Erythroblast (primary cell): ENCODE data around the gene LIX1.

Source experiments
- DNase-seq, 2 experiments: peaks; one replicate each; lab custom pipeline; 2025; lab: John Stamatoyannopoulos, UW
- GATA1 ChIP-seq: IDR thresholded peaks from 2 replicates; pipeline ENCODE4 v1.6.1; 2011; ENCODE audit warnings: low read depth, mild to moderate bottlenecking, control low read depth, low read length, moderate library complexity
- POLR2A ChIP-seq: IDR thresholded peaks from 2 replicates; pipeline ENCODE4 v1.6.1; 2011; ENCODE audit warnings: mild to moderate bottlenecking, low read length

Gene LIX1

GRCh38 chr5:97131139-97131710, 11.2 kb downstream of the LIX1 start:
- no peak for TF ChIP-seq GATA1
- no peak for TF ChIP-seq POLR2A
- no peak for DNase-seq

GRCh38 chr5:97127727-97128126, 14.7 kb downstream of the LIX1 start:
- TF ChIP-seq GATA1 (no peak), POLR2A (no peak)
- no peak for DNase-seq

GRCh38 chr5:97125125-97125683, 17.2 kb downstream of the LIX1 start:
- TF ChIP-seq GATA1 (no peak), POLR2A (no peak)
- DNase-seq, result no peak

GRCh38 chr5:97124335-97124734, 18.1 kb downstream of the LIX1 start:
- TF ChIP-seq GATA1, result no peak
- no peak for TF ChIP-seq POLR2A
- DNase-seq, result no peak

GRCh38 chr5:97121848-97122247, 20.6 kb downstream of the LIX1 start:
- no peak for DNase-seq
- TF ChIP-seq GATA1, result no peak
- no peak for TF ChIP-seq POLR2A

- TF ChIP-seq GATA1 (no peak), POLR2A (no peak)
- DNase-seq, result no peak
These were observed 22.2 kb downstream of the LIX1 start for GRCh38 chr5:97120195-97120594.

GRCh38 chr5:97119007-97119390, 23.4 kb downstream of the LIX1 start:
- TF ChIP-seq POLR2A, result no peak
- DNase-seq, result no peak

- no peak for TF ChIP-seq POLR2A
- no peak for TF ChIP-seq GATA1
- DNase-seq, result no peak
These were observed 24.0 kb downstream of the LIX1 start for GRCh38 chr5:97118261-97119006.

GRCh38 chr5:97115932-97116331, 26.5 kb downstream of the LIX1 start:
- DNase-seq, result no peak
- TF ChIP-seq POLR2A (no peak), GATA1 (no peak)

GRCh38 chr5:97112230-97112629, 30.2 kb downstream of the LIX1 start:
- no peak for TF ChIP-seq GATA1
- TF ChIP-seq POLR2A, result no peak
- no peak for DNase-seq

- DNase-seq, result no peak
These were observed 30.8 kb downstream of the LIX1 start for GRCh38 chr5:97111616-97112015.

GRCh38 chr5:97111004-97111403, 31.4 kb downstream of the LIX1 start:
- no peak for TF ChIP-seq POLR2A
- TF ChIP-seq GATA1, result no peak
- DNase-seq, result no peak

More at GRCh38 chr5:97111616-97112015, 30.8 kb downstream of the LIX1 start:
- no peak for TF ChIP-seq POLR2A
- no peak for TF ChIP-seq GATA1

- no peak for DNase-seq
- TF ChIP-seq GATA1, result no peak
- no peak for TF ChIP-seq POLR2A
These were observed 35.1 kb downstream of the LIX1 start for GRCh38 chr5:97107318-97107717.

- DNase-seq, result no peak
These were observed 36.2 kb downstream of the LIX1 start for GRCh38 chr5:97106216-97106581.

More at GRCh38 chr5:97106216-97106581, 36.2 kb downstream of the LIX1 start:
- no peak for TF ChIP-seq POLR2A
- no peak for TF ChIP-seq GATA1
